ENCODE results near the gene NDUFA3. TPM values are rescaled to one million over a fixed set of nuclear protein-coding genes. Genes with fewer than 3 reads are reported as not detected.

Gene NDUFA3
- polyA plus RNA-seq, 3 donors, result 46.4 to 396 (median 333) TPM

DNA sequence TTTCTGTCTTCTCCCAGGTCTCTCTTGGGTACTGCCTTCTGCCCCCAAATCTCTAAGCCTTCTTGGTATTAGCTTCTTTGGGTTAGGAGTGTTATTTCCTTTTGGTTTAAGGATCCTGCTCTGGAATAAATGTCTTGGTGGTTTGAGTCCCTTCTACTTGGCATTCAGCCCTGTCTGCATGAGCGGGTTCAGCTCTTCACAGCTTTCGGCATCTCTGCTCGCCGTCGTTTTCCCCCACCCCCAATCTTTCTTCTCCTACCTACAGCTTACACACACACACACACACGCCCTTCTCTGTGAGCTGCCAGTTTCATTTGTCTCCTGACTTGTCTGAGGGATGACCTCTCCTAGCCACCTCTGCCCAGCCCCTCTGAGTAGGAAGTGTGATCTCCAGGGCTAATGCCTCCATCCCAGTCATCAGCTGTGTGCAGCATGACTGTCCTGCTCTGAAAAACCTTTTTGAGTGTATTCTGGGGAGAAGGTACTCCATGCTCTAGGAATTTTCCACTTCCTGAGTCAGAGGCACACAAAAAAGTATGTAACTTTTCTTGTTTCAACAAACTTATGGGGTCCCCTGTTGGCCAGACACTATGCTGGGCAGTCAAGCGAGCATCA is 39.6 kb downstream of the NDUFA3 start:
- Histone ChIP-seq H3K27ac (ENCODE audit: low read depth in 1 of 2, low read length in 2 of 2) (no peak overlapping the region), H2AFZ (ENCODE audit: insufficient read depth, low read depth, low read length, poor library complexity, severe bottlenecking) (no peak overlapping the region), H3K4me2 (replicated peaks; ENCODE audit: extremely low read depth, low read length, poor library complexity, severe bottlenecking) (no peak overlapping the region), H3K4me3 (replicated peaks in 1 of 3; ENCODE audit: low read depth in 2 of 3, low read length in 3 of 3) (no peak overlapping the region), H3K4me1 (ENCODE audit: control insufficient read depth in 1 of 2, insufficient read depth in 2 of 2, low read length in 2 of 2) (peaks cover 16 to 25% of the 10 kb centered on the region in 2 donors), H3K9me3 (replicated peaks in 1 of 2; ENCODE audit: control insufficient read depth in 1 of 2, insufficient read depth in 1 of 2, low read length in 2 of 2) (no peaks in the 10 kb centered on the region), H3K27me3 (ENCODE audit: control insufficient read depth in 2 of 2, insufficient read depth in 2 of 2, low read length in 2 of 2) (no peaks in the 10 kb centered on the region), H3K79me2 (ENCODE audit: insufficient read depth, low read length) (peaks cover 59% of the 10 kb centered on the region), H3K36me3 (replicated peaks in 1 of 2; ENCODE audit: control insufficient read depth in 1 of 2, insufficient read depth in 2 of 2, low read length in 2 of 2) (peaks cover 73 to 82% of the 10 kb centered on the region in 2 donors), H3K9ac (ENCODE audit: insufficient read depth, low read length, poor library complexity, severe bottlenecking) (no peak overlapping the region), H4K20me1 (ENCODE audit: insufficient read depth, low read length) (peaks cover 92% of the 10 kb centered on the region)
- no peak overlapping the region for H3K4me3 Mint-ChIP-seq
- H3K36me3 Mint-ChIP-seq, result peaks cover 63 to 73% of the 10 kb centered on the region in 2 donors
- 83% methylated on average over 5 of the region's 7 CpGs for WGBS (ENCODE audit: insufficient coverage)
- TF ChIP-seq, protein P1, sequence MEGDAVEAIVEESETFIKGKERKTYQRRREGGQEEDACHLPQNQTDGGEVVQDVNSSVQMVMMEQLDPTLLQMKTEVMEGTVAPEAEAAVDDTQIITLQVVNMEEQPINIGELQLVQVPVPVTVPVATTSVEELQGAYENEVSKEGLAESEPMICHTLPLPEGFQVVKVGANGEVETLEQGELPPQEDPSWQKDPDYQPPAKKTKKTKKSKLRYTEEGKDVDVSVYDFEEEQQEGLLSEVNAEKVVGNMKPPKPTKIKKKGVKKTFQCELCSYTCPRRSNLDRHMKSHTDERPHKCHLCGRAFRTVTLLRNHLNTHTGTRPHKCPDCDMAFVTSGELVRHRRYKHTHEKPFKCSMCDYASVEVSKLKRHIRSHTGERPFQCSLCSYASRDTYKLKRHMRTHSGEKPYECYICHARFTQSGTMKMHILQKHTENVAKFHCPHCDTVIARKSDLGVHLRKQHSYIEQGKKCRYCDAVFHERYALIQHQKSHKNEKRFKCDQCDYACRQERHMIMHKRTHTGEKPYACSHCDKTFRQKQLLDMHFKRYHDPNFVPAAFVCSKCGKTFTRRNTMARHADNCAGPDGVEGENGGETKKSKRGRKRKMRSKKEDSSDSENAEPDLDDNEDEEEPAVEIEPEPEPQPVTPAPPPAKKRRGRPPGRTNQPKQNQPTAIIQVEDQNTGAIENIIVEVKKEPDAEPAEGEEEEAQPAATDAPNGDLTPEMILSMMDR (IDR thresholded peaks at IDR 0.05), result no peak
- peaks cover 0 to 3% (median 0%) of the 10 kb centered on the region in 3 donors for H3K27me3 Mint-ChIP-seq (ENCODE audit: low read depth in 3 of 3)
- intact Hi-C loops (cut with micrococcal nuclease), result no loop called here
- no peak for DNase-seq
- H3K27ac Mint-ChIP-seq, result peak overlapping the region in 2 of 7 donors; percentile 47 to 60
- H3K9me3 Mint-ChIP-seq, result peaks cover 0 to 2% (median 0%) of the 10 kb centered on the region in 7 donors
- peaks cover 26% of the 10 kb centered on the region for H3K4me1 Mint-ChIP-seq

DNA sequence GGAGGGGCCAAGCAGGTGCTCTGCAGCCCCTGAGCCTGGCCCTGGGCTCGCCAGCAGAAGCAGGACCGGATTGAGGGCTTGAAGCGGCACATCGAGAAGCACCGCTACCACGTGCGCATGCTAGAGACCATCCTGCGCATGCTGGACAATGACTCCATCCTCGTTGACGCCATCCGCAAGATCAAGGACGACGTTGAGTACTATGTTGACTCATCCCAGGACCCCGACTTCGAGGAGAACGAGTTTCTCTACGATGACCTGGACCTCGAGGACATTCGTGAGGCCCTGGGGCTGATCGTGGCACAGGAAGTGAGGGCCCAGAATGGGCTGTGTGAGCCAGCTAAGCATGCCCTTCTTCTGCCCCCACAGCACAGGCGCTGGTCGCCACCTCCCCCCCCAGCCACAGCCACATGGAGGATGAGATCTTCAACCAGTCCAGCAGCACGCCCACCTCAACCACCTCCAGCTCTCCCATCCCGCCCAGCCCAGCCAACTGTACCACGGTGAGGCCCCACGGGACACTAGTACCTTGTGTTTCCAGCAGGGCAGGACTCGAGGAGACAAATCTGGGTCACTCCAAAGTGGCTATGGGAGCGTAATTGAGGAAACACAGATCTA is 43.0 kb downstream of the NDUFA3 start:
- intact Hi-C loops (cut with micrococcal nuclease), result no loop called here
- Mint-ChIP-seq H3K27me3 (ENCODE audit: low read depth in 3 of 3) (no peaks in the 10 kb centered on the region), H3K4me3 (no peak overlapping the region), H3K9me3 (no peaks in the 10 kb centered on the region), H3K4me1 (peaks cover 4% of the 10 kb centered on the region), H3K36me3 (peaks cover 83 to 94% of the 10 kb centered on the region in 2 donors), H3K27ac (no peak overlapping the region)
- Histone ChIP-seq H3K27ac (ENCODE audit: low read depth in 1 of 2, low read length in 2 of 2) (no peak overlapping the region), H3K9ac (ENCODE audit: insufficient read depth, low read length, poor library complexity, severe bottlenecking) (no peak overlapping the region), H3K36me3 (replicated peaks in 1 of 2; ENCODE audit: control insufficient read depth in 1 of 2, insufficient read depth in 2 of 2, low read length in 2 of 2) (peaks cover 94 to 99% of the 10 kb centered on the region in 2 donors), H4K20me1 (ENCODE audit: insufficient read depth, low read length) (peaks cover 87% of the 10 kb centered on the region), H3K4me2 (replicated peaks; ENCODE audit: extremely low read depth, low read length, poor library complexity, severe bottlenecking) (no peak overlapping the region), H3K27me3 (ENCODE audit: control insufficient read depth in 2 of 2, insufficient read depth in 2 of 2, low read length in 2 of 2) (no peaks in the 10 kb centered on the region), H3K9me3 (replicated peaks in 1 of 2; ENCODE audit: control insufficient read depth in 1 of 2, insufficient read depth in 1 of 2, low read length in 2 of 2) (no peaks in the 10 kb centered on the region), H3K4me3 (replicated peaks in 1 of 3; ENCODE audit: low read depth in 2 of 3, low read length in 3 of 3) (no peak overlapping the region), H3K79me2 (ENCODE audit: insufficient read depth, low read length) (peaks cover 28% of the 10 kb centered on the region), H2AFZ (ENCODE audit: insufficient read depth, low read depth, low read length, poor library complexity, severe bottlenecking) (no peak overlapping the region), H3K4me1 (ENCODE audit: control insufficient read depth in 1 of 2, insufficient read depth in 2 of 2, low read length in 2 of 2) (no peaks in the 10 kb centered on the region)
- 93% methylated on average over 26 of the region's 28 CpGs for WGBS (ENCODE audit: insufficient coverage)
- no peak for DNase-seq
- TF ChIP-seq, protein P1 (IDR thresholded peaks at IDR 0.05), result no peak
